ENCODE measurements around the gene TREX2. TPM values are rescaled to one million over a fixed set of nuclear protein-coding genes. Genes with fewer than 3 reads are reported as not detected.

TREX2 gene
- total and polyA plus RNA-seq, 2 experiments from 2014 or later, result 0.81 to 1.7 TPM

DNA sequence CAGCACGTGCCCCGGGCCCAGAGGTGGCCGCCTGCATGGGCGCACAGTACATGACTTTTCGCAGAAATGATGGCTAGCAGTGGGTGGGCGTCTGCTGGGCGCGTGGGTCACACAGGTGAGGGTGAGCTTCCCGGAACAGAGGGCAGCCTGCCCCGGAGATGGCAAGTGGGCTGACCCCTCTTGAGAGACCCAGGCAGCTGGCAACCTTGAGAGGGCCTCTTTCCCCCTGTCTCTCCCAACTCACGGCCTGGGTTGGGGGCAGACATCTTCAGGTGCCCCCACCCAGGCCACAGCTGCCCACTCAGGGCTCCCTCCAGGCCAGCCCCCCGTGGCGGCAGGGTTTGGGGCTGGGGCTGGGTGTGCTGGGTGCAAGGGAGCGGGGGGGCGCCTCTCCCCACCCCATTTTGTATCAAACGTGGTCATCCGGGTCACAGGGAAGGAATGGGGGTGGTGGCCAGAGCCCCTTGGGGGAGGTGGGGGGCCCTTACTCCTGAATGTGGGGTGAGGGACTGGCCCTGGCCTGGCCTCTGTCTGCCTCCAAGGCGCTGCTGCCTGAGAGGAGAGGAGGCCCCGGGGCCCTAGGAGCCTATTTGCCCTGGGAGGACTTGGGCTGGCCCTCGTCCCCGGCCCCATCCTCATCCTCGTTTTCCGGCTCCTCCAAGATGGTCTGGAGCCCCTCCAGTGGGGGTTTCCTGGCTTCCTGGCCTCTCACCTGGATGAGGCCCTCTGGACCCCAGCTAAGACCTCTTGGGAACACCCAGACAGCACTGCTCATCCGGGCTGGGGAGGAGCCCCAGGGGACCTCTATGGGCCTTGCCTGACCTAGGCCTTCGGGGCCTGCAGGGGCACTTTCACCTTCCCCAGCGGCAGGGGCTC, 49.3 kb downstream of the TREX2 start (continued):
- TF ChIP-seq JUNB (IDR thresholded peaks at IDR 0.05; ENCODE audit: unreplicated experiment) (no peak), NANOG (IDR thresholded peaks at IDR 0.05; ENCODE audit: borderline replicate concordance) (no peak), STAT1 (IDR thresholded peaks at IDR 0.05; ENCODE audit: unreplicated experiment) (no peak), POLR2AphosphoS5 (IDR thresholded peaks at IDR 0.05; ENCODE audit: low read depth) (no peak)

- Histone ChIP-seq H3K27ac (ENCODE audit: low read depth) (no peak overlapping the region), H3K79me2 (replicated peaks; ENCODE audit: insufficient read depth) (no peaks in the 10 kb centered on the region), H3K36me3 (ENCODE audit: insufficient read depth) (no peaks in the 10 kb centered on the region), H3F3A (replicated peaks; ENCODE audit: low read depth) (no peaks in the 10 kb centered on the region), H3K27me3 (ENCODE audit: insufficient read depth) (no peaks in the 10 kb centered on the region), H2AFZ (no peak overlapping the region), H3K4me2 (no peak overlapping the region), H3K9me2 (ENCODE audit: insufficient read depth) (no peaks in the 10 kb centered on the region), H3K4me1 (ENCODE audit: insufficient read depth) (no peaks in the 10 kb centered on the region), H3K4me3 (no peak overlapping the region), H4K20me1 (replicated peaks; ENCODE audit: insufficient read depth) (no peaks in the 10 kb centered on the region)
- no peak for ATAC-seq
- no peaks in the 10 kb centered on the region; the same call in 2 of the 3 replicates for H3K9me3 Mint-ChIP-seq
- peaks cover 7% of the 10 kb centered on the region; the same call in 2 of the 3 replicates for H3K4me1 Mint-ChIP-seq
- no peaks in the 10 kb centered on the region for H3K36me3 Mint-ChIP-seq (ENCODE audit: low read depth)
- H3K27me3 Mint-ChIP-seq (ENCODE audit: insufficient read depth, low read depth, poor library complexity), result no peaks in the 10 kb centered on the region
- no peak overlapping the region for H3K4me3 Mint-ChIP-seq
- DNase-seq (ENCODE audit: low spot score), result no peak
- H3K27ac Mint-ChIP-seq, result no peak overlapping the region
- TF ChIP-seq NANOG (IDR thresholded peaks at IDR 0.05; ENCODE audit: borderline replicate concordance) (no peak), REST (IDR thresholded peaks at IDR 0.05; ENCODE audit: unreplicated experiment) (no peak), EZH2 (IDR thresholded peaks at IDR 0.05; ENCODE audit: low read depth, unreplicated experiment) (no peak), CREB1 (CRISPR knock-in tag; IDR thresholded peaks at IDR 0.05; ENCODE audit: low read depth) (no peak), JUNB (IDR thresholded peaks at IDR 0.05; ENCODE audit: unreplicated experiment) (no peak), EZH2phosphoT487 (IDR thresholded peaks at IDR 0.05; ENCODE audit: unreplicated experiment) (no peak), POLR2AphosphoS5 (IDR thresholded peaks at IDR 0.05; ENCODE audit: low read depth) (no peak)
- TF ChIP-seq, protein P1, sequence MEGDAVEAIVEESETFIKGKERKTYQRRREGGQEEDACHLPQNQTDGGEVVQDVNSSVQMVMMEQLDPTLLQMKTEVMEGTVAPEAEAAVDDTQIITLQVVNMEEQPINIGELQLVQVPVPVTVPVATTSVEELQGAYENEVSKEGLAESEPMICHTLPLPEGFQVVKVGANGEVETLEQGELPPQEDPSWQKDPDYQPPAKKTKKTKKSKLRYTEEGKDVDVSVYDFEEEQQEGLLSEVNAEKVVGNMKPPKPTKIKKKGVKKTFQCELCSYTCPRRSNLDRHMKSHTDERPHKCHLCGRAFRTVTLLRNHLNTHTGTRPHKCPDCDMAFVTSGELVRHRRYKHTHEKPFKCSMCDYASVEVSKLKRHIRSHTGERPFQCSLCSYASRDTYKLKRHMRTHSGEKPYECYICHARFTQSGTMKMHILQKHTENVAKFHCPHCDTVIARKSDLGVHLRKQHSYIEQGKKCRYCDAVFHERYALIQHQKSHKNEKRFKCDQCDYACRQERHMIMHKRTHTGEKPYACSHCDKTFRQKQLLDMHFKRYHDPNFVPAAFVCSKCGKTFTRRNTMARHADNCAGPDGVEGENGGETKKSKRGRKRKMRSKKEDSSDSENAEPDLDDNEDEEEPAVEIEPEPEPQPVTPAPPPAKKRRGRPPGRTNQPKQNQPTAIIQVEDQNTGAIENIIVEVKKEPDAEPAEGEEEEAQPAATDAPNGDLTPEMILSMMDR (conservative IDR thresholded peaks at IDR 0.05; ENCODE audit: low read depth in 2 of 2), result no peak
- TF ChIP-seq, protein P2, sequence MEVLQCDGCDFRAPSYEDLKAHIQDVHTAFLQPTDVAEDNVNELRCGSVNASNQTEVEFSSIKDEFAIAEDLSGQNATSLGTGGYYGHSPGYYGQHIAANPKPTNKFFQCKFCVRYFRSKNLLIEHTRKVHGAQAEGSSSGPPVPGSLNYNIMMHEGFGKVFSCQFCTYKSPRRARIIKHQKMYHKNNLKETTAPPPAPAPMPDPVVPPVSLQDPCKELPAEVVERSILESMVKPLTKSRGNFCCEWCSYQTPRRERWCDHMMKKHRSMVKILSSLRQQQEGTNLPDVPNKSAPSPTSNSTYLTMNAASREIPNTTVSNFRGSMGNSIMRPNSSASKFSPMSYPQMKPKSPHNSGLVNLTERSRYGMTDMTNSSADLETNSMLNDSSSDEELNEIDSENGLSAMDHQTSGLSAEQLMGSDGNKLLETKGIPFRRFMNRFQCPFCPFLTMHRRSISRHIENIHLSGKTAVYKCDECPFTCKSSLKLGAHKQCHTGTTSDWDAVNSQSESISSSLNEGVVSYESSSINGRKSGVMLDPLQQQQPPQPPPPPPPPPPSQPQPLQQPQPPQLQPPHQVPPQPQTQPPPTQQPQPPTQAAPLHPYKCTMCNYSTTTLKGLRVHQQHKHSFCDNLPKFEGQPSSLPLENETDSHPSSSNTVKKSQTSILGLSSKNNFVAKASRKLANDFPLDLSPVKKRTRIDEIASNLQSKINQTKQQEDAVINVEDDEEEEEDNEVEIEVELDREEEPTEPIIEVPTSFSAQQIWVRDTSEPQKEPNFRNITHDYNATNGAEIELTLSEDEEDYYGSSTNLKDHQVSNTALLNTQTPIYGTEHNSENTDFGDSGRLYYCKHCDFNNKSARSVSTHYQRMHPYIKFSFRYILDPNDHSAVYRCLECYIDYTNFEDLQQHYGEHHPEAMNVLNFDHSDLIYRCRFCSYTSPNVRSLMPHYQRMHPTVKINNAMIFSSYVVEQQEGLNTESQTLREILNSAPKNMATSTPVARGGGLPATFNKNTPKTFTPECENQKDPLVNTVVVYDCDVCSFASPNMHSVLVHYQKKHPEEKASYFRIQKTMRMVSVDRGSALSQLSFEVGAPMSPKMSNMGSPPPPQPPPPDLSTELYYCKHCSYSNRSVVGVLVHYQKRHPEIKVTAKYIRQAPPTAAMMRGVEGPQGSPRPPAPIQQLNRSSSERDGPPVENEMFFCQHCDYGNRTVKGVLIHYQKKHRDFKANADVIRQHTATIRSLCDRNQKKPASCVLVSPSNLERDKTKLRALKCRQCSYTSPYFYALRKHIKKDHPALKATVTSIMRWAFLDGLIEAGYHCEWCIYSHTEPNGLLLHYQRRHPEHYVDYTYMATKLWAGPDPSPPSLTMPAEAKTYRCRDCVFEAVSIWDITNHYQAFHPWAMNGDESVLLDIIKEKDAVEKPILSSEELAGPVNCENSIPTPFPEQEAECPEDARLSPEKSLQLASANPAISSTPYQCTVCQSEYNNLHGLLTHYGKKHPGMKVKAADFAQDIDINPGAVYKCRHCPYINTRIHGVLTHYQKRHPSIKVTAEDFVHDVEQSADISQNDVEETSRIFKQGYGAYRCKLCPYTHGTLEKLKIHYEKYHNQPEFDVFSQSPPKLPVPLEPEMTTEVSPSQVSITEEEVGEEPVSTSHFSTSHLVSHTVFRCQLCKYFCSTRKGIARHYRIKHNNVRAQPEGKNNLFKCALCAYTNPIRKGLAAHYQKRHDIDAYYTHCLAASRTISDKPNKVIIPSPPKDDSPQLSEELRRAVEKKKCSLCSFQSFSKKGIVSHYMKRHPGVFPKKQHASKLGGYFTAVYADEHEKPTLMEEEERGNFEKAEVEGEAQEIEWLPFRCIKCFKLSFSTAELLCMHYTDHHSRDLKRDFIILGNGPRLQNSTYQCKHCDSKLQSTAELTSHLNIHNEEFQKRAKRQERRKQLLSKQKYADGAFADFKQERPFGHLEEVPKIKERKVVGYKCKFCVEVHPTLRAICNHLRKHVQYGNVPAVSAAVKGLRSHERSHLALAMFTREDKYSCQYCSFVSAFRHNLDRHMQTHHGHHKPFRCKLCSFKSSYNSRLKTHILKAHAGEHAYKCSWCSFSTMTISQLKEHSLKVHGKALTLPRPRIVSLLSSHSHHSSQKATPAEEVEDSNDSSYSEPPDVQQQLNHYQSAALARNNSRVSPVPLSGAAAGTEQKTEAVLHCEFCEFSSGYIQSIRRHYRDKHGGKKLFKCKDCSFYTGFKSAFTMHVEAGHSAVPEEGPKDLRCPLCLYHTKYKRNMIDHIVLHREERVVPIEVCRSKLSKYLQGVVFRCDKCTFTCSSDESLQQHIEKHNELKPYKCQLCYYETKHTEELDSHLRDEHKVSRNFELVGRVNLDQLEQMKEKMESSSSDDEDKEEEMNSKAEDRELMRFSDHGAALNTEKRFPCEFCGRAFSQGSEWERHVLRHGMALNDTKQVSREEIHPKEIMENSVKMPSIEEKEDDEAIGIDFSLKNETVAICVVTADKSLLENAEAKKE (CRISPR knock-in tag; IDR thresholded peaks at IDR 0.05), result no peak
Measured at GRCh38 chrX:153395613-153396319, 50.1 kb downstream of the TREX2 start.

Measured in GM23338 (cell line).